Inferior parietal cortex (tissue), 1 donor: Measurements from ENCODE around the gene CYTH2.

Source experiments
- DNase-seq: peaks from one replicate; pipeline ENCODE4 v3.0.0-alpha.2; 2016; ENCODE audit errors: extremely low spot score

CYTH2 gene, protein sequence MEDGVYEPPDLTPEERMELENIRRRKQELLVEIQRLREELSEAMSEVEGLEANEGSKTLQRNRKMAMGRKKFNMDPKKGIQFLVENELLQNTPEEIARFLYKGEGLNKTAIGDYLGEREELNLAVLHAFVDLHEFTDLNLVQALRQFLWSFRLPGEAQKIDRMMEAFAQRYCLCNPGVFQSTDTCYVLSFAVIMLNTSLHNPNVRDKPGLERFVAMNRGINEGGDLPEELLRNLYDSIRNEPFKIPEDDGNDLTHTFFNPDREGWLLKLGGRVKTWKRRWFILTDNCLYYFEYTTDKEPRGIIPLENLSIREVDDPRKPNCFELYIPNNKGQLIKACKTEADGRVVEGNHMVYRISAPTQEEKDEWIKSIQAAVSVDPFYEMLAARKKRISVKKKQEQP

DNA sequence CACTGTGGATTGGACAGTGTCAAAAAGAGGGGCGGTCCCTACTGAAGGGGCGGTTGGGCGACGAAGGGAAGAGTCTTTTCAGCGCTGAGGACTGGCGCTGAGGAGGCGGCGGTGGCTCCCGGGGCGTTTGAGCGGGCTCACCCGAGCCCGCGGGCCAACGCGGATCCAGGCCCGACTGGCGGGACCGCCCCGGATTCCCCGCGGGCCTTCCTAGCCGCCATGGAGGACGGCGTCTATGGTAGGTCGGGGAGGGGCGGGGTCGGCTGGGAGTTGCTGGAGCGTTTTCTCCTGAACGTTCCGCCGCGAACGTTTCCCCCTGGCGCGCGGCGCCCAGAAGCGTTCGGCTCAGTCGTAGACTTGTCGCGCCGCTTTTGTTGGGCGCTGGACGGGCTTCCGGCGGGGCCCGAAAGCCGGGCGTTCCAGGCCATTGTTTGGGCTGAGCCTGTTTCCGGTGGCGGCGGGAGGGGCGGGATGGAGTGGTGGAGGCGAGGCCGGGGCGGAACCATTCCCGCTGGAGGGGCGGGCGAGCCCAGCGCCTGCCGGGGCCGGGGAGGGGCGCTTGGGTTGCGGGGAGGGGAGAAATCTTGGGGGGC lies at the start of gene CYTH2:
TSS of gene CYTH2 (plus strand) at position 81 of the 593 bp plus-strand sequence. CDS start at position 220, 139 bp downstream.
- DNase-seq, result peak; percentile 58

DNA sequence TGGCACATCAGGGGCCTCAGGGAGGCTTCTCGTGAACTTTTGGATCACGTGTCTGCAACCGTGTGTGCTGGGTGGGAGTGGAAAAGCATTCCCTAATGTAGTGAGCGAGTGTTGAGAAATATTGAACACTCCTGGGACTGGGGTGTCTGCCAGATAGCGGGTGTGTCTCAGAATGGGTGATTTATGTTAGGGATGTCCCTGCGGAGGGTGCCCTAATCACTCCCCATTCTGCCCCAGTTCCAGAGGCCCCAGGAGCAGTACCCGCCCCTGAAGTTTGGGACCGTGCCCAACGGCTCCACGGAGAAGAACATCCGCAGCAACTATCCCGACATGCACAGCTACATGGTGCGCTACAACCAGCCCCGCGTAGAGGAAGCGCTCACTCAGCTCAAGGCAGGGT lies 47.6 kb upstream of the CYTH2 start:
- DNase-seq, result no peak

DNA sequence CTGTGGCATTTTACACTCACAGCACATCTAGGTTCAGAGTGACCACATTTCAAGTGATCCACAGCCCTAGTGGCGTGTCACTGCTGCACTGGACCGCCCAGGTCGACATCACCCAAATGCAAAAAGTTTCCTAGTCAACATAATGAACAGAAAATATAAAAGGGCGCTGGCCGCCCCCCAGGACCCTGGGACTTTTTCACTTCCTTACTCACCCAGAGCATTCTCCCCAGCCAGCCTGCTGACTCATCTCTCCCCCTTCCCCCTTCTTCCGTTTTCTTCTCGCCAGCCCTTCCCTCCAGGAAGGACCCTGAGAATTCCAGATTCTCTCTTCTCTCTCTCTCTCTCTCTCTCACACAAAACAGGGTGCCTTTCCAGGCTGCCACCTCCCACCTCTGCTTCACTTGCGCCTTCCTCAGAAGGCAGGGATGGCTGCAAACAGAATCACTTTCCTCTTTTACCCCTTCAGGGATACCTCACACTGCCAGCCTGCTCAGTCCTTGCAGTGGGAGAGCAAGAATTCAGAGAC lies 44.4 kb upstream of the CYTH2 start:
- DNase-seq, result no peak

DNA sequence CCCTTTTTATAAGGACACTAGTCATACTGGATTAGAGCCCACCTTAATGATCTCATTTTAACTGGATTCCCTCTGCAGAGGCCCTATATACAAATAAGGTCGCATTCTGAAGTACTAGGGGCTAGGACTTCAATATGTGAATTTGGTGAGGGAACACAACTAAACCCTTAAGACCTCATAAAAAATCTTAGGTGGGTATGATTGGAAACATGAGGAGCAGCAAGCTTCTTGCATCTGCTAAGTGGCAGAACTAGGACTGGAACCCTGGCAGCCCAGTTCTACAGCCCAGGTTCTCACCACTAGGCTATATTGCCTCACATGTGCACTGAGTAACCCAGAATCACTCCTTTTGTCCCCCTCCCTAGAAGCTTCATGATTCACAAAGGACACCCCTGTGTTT lies 40.5 kb upstream of the CYTH2 start:
- no peak for DNase-seq

DNA sequence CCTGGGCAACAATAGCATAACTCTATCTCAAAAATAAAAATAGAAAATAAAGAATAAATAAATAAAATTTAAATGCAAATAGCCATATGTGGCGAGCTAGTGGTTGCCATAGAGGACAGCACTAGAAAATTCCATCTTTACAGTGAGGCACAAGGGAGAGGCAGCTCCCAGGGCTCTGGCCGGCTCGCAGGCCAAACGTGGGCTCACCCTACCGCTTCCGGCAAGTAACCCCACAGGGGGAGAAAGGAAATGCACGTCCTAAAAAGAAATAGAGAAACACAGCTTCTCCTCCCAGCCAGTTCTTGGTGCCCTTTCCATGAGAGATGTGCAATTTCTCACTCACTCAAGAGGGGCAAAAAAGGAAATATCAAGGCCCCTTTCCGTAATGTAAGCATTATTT lies 35.8 kb upstream of the CYTH2 start:
- no peak for DNase-seq

DNA sequence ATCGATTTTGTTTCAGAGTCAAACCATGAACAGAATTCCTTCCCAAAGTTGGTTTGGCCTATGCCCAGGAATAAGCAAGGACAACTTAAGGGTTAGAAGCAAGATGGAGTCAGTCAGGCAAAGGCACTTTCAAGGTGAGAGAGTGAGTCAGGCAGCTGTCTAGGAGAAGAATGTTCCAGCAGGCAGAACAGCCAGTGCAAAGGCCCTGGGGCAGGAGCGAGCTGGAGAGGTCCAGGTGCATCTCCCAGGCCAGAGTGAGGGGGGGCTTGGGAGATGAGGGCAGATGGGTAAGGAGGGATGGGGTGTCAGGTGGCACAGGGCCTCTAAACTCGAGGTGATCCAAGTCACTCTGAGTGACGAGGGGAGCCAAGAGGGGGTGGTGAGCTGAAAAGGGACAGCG lies 32.6 kb upstream of the CYTH2 start:
- no peak for DNase-seq

DNA sequence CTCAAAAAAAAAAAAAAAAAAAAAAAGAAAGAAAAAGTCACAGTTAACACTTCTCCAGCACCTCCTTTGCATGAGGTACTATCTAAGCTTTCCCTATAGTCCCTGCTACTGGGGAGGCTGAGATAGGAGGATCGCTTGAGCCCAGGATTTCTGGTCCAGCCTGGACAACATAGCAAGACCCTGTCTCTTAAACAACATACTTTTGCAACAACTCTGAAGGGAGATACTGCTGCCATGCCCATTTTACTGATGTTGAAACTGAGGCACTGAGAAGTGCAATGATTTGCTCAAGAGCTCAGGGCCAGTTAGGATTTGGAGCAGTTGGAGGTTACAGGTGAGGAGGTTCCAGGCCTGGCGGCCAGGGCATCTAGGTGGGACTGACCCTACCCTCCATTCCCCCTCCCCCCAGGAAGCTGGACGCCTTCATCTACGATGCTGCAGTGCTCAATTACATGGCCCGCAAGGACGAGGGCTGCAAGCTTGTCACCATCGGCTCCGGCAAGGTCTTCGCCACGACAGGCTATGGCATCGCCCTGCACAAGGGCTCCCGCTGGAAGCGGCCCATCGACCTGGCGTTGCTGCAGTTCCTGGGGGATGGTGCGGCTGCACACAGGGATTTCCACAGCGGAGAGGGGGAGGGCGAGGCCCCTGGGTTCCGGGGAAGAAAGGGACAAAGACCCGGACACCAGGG lies 27.7 kb upstream of the CYTH2 start:
- DNase-seq, result no peak

DNA sequence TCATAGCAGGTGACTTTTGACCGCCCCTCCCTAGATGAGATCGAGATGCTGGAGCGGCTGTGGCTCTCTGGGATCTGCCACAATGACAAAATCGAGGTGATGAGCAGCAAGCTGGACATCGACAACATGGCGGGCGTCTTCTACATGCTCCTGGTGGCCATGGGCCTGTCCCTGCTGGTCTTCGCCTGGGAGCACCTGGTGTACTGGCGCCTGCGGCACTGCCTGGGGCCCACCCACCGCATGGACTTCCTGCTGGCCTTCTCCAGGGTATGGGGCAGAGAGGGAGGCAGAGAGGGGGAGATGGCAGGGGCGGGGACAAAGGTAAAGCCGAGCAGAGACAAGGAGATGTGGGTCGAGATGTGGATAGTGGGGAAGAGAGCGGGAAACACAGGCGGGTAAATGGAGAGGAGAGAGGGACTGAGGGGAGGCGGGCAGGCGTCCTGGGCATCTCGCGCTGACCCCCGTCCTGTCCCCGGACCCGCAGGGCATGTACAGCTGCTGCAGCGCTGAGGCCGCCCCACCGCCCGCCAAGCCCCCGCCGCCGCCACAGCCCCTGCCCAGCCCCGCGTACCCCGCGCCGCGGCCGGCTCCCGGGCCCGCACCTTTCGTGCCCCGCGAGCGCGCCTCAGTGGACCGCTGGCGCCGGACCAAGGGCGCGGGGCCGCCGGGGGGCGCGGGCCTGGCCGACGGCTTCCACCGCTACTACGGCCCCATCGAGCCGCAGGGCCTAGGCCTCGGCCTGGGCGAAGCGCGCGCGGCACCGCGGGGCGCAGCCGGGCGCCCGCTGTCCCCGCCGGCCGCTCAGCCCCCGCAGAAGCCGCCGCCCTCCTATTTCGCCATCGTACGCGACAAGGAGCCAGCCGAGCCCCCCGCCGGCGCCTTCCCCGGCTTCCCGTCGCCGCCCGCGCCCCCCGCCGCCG lies 26.8 kb upstream of the CYTH2 start:
- DNase-seq, result no peak

DNA sequence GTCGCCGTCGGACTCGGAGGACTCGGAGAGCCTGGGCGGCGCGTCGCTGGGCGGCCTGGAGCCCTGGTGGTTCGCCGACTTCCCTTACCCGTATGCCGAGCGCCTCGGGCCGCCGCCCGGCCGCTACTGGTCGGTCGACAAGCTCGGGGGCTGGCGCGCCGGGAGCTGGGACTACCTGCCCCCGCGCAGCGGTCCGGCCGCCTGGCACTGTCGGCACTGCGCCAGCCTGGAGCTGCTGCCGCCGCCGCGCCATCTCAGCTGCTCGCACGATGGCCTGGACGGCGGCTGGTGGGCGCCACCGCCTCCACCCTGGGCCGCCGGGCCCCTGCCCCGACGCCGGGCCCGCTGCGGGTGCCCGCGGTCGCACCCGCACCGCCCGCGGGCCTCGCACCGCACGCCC lies 25.9 kb upstream of the CYTH2 start:
- DNase-seq, result no peak

DNA sequence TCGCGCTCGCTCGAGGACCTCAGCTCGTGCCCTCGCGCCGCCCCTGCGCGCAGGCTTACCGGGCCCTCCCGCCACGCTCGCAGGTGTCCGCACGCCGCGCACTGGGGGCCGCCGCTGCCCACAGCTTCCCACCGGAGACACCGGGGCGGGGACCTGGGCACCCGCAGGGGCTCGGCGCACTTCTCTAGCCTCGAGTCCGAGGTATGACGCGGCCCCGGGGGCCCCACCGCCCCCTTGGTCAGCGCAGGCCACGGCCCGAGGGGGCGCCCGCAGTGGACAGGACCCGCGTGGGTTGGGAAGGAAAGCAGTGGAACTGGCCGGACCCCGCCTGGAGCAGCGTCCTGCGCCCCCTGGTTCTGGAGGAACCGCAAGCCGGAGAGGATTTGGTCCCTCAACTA lies 25.4 kb upstream of the CYTH2 start:
- no peak for DNase-seq

DNA sequence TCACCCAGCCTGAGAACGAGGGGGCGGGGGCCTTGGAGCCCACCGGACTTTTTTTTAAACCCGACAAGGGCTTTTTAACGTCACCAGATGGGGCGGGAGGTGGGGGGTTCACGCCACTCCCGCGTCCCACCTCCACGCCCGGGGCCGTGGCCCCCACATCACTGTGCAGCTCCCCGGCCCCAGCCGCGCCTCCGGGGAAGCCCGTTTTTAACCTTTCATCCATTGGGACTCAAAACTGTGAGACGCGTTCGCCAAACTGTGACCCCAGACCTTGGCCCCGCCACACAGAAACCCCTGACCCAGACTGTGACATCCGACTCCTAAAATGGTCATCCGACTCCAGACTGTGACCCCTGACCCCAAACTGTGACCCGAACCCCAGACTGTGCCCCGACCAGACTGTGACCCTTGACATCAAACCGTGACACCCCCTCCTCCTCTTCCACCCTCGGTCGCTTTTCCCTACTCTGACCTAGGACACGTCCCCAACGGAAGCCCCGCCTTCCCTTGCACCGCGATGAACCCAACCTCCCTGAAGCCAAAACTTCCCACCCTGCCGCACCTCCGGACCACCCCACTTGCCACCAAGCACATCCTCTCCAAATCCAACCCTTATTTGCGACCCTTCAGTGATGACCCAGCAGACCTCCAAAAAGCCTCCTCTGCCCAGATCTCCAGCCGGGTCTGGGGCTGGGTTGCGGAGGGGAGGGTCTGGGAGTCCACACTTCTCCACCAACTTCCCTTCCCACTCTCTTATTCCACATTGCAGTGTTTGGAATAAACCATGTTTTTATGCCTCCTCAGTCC lies 24.8 kb upstream of the CYTH2 start:
- no peak for DNase-seq

DNA sequence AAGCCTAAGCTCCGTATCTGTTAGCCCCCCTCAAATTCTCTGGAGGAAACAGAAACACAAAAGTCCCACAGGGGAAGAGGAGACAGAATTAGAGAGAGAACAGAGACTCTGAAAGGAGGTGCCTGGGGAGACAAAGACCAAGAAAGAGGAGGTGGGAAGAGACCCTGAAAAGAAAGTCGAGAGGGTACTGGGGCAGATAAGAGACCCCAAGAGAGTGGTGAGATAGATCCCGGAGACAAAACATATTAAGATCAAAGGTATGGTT lies 24.3 kb upstream of the CYTH2 start:
- DNase-seq, result no peak

DNA sequence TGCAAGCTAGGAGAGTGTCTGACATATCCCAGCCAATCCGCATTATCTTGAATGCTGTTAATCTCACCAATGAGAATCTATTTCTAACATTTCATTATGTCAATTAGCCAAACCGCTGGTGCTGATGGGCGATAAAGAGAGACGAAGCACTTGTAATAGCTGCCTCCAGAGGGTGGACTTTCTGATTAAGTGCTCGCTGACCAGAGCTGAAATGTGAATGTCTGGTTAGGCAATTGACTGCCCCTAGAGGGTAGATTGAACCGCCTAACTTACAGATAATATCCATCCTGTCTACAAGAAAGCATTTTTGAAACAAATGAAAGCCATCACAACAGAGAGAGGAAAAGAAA lies 23.9 kb upstream of the CYTH2 start:
- DNase-seq, result no peak

DNA sequence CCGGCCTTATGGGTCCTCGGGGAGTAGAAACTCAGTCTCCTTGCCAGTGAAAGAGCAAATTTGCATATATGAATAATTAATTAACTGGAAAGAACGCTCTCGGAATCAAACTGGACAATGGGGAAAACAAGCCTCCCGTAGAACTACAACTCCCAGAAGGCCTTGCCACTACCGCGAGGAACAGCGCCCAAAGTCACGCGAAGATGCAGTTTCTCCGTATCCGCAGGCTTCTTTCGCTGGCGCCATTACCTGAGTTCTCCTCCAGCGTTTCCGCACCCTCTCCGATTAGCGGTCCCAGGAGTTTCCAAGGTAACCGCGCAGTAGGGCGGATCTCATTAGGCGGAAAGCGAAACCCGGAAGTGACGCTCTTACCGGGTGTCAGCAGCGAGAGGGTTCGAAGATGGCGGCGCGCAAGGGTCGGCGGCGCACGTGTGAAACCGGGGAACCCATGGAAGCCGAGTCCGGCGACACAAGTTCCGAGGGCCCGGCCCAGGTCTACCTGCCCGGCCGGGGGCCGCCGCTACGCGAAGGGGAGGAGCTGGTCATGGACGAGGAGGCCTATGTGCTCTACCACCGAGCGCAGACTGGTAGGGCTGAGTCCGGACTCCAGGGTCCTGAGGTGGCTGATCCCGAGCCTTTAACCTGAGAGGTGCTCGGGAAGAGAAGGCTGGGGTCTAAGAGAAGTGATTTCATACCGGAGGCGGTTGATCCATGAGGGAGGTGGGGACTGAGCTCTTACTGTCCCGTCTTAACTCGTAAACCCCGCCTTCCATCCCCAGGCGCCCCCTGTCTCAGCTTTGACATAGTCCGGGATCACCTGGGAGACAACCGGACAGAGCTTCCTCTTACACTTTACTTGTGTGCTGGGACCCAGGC lies 23.3 kb upstream of the CYTH2 start, which contains the start of gene GRWD1:
TSS of gene GRWD1 (plus strand) at position 378 of the 876 bp plus-strand sequence. CDS start at position 401, 23 bp downstream.
- peak; percentile 95 for DNase-seq

DNA sequence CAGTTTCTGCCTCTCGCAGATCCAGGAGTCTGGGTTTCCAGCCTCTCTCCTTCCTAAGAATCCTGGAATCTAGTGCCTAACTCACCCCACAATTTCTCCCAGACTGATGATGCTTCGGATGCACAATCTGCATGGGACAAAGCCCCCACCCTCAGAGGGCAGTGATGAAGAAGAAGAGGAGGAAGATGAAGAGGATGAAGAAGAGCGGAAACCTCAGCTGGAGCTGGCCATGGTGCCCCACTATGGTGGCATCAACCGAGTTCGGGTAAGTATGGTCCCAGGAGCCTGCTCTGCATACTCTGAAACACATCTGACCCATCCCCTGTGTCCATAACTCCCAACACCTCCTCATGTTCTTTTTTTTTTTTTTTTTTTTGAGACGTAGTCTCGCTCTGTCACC lies 22.6 kb upstream of the CYTH2 start:
- no peak for DNase-seq

DNA sequence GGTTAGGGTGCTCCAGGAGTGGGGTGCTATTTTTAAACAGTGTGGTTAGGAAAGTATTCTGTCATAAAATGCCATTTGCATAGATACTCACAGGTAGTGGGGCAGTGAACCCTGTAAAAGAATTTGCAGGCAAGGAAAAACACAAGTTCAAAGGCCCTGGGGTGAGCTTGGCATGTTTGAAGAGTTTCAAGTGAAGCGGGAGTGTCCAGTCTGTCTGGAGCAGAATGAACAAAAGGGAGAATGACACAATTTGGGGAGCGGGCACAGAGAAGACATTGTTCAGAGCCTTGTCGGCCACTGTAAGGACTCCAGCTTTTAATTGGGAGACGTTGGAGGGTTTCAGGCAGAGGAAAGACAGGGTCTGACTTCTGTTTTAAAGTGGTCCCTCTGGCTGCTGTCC lies 20.6 kb upstream of the CYTH2 start:
- no peak for DNase-seq

DNA sequence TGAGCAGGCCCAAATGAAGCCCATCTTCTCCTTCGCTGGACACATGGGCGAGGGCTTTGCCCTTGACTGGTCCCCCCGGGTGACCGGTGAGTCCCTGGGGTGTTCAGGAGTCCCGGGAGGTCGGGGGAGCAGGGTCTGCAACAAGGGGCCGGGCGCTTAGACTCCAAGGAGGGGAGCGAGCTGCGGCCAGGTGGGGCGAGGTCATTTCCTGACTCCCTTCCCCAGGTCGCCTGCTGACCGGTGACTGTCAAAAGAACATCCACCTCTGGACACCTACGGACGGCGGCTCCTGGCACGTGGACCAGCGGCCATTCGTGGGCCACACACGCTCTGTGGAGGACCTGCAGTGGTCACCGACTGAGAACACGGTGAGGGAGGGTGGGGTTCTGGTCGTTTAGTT lies 18.7 kb upstream of the CYTH2 start:
- DNase-seq, result no peak

DNA sequence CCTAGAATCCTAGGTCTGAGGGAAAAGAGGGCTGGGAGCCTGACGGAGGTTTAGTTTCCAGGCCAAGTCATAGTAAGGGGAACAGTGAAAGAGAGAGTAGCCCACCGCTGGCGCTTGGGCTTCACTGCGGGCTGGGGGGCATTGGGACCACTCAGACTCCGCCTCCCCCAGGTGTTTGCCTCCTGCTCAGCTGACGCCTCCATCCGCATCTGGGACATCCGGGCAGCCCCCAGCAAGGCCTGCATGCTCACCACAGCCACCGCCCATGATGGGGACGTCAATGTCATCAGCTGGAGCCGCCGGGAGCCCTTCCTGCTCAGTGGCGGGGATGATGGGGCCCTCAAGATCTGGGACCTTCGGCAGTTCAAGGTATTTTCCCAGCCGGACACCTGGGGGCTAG lies 18.3 kb upstream of the CYTH2 start:
- DNase-seq, result no peak

DNA sequence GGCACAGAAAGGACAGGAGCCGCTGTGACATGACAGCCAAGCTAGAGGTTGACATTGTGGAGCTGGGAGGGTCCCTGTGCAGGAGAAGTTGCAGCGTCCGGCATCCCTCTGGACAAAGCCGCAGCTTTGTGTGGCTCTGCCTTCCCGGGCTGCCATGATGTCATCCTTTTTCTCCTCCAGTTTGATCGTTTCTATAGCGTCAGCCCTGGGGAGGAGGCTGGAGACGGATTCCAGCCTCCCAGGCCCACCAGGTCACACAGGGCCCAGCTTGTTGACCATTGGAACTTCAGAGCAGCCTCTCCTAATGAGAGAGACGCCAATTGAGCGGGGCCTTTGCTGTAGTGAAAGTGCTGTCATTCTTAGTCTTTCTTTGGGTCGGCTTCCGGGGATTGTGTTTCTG lies 17.5 kb upstream of the CYTH2 start:
- no peak for DNase-seq
